H1 (cell line): ENCODE data around the gene SYNDIG1. TPM values are rescaled to one million over a fixed set of nuclear protein-coding genes. Genes with fewer than 3 reads are reported as not detected.

Source experiments
- CTCF ChIA-PET: fragments of 300-600 bp; sonication (Branson Sonifier 250); formaldehyde crosslinking; loops from one replicate; lab custom pipeline; 2021; ENCODE audit not compliant: partially characterized antibody; lab: Charles Lee
- POLR2A ChIA-PET: fragments of 300-600 bp; sonication (Branson Sonifier 250); formaldehyde crosslinking; loops from one replicate; lab custom pipeline; 2021; ENCODE audit warnings: inconsistent platforms; ENCODE audit not compliant: partially characterized antibody; lab: Charles Lee
- DNase-seq, 2 experiments: peaks; one replicate each; pipeline versions ENCODE4 v3.0.0 to v3.0.0-alpha.2; 2010 to 2022; ENCODE audit warnings: low spot score in 2 of 2, low read depth in 1 of 2, mixed read lengths in 1 of 2
- FAIRE-seq: peaks from 2 replicates; lab custom pipeline; 2011; peaks lifted over from hg19 to GRCh38; lab: Jason Lieb, UNC
- H2AFZ ChIP-seq: 2 replicates; pipeline ENCODE4 v1.8.1; 2012; ENCODE audit warnings: low read length, inconsistent platforms
- H2AK5ac ChIP-seq: 2 replicates; pipeline ENCODE4 v1.6.1; 2013; ENCODE audit warnings: low read depth, low read length
- H2BK120ac ChIP-seq: replicated peaks from 2 replicates; pipeline ENCODE3; 2013; ENCODE audit warnings: low read depth, low read length, inconsistent platforms
- H2BK12ac ChIP-seq: 2 replicates; pipeline ENCODE4 v1.6.1; 2013; ENCODE audit warnings: low read depth, low read length
- H2BK15ac ChIP-seq: 2 replicates; pipeline ENCODE4 v1.6.1; 2013; ENCODE audit warnings: low read length
- H2BK20ac ChIP-seq: 2 replicates; pipeline ENCODE4 v1.6.1; 2013; ENCODE audit warnings: low read length
- H2BK5ac ChIP-seq: 2 replicates; pipeline ENCODE4 v1.6.1; 2013; ENCODE audit warnings: low read depth, low read length
- H3K14ac ChIP-seq: 2 replicates; pipeline ENCODE4 v1.6.1; 2013; ENCODE audit warnings: inconsistent platforms; ENCODE audit not compliant: insufficient read length
- H3K18ac ChIP-seq: 2 replicates; pipeline ENCODE4 v1.6.1; 2013; ENCODE audit warnings: low read length; ENCODE audit errors: extremely low read depth
- H3K23ac ChIP-seq: 2 replicates; pipeline ENCODE4 v1.6.1; 2013; ENCODE audit warnings: inconsistent platforms; ENCODE audit not compliant: insufficient read length
- H3K23me2 ChIP-seq: 2 replicates; pipeline ENCODE4 v1.6.1; 2013; ENCODE audit warnings: low read depth, low read length
- H3K27ac ChIP-seq: 2 replicates; pipeline ENCODE4 v1.6.1; 2011; ENCODE audit warnings: low read depth, low read length, inconsistent platforms
- H3K27me3 ChIP-seq, 4 experiments: replicated peaks in 1 of 4; 1 replicate in 1 of 4; 2 replicates in 3 of 4; pipeline versions ENCODE4 v1.6.1 to v1.8.1; 2011 to 2013; ENCODE audit warnings: low read length in 3 of 4, mild to moderate bottlenecking in 3 of 4, inconsistent platforms in 2 of 4, mixed read lengths in 2 of 4, moderate library complexity in 1 of 4; ENCODE audit not compliant: control insufficient read depth in 3 of 4, insufficient read depth in 3 of 4; ENCODE audit errors: extremely low read depth in 1 of 4
- H3K36me3 ChIP-seq, 4 experiments: 2 replicates each; pipeline versions ENCODE4 v1.6.1 to v1.8.1; 2011 to 2013; ENCODE audit warnings: mild to moderate bottlenecking in 4 of 4, low read length in 3 of 4, moderate library complexity in 2 of 4, control low read depth in 1 of 4, inconsistent platforms in 1 of 4; ENCODE audit not compliant: insufficient read depth in 4 of 4, control insufficient read depth in 2 of 4
- H3K4ac ChIP-seq: replicated peaks from 2 replicates; pipeline ENCODE3; 2013; ENCODE audit warnings: low read length, low read depth, mixed read lengths, inconsistent platforms; ENCODE audit not compliant: insufficient read length
- H3K4me1 ChIP-seq, 4 experiments: replicated peaks in 1 of 4; 1 replicate in 1 of 4; 2 replicates in 3 of 4; pipeline versions ENCODE4 v1.6.1 to v1.8.1; 2011 to 2013; ENCODE audit warnings: low read length in 3 of 4, inconsistent platforms in 2 of 4, mixed read lengths in 1 of 4; ENCODE audit not compliant: insufficient read depth in 4 of 4, control insufficient read depth in 3 of 4
- H3K4me2 ChIP-seq, 2 experiments: 2 replicates each; pipeline versions ENCODE4 v1.6.1 to v1.8.1; 2011 to 2013; ENCODE audit warnings: low read depth in 2 of 2, low read length in 2 of 2, control low read depth in 1 of 2, inconsistent platforms in 1 of 2, mild to moderate bottlenecking in 1 of 2; ENCODE audit not compliant: insufficient read depth in 1 of 2
- H3K4me3 ChIP-seq, 4 experiments: fragments of 200-600, 300-600 bp in 1 of 4; sonication (generic), shearing (Covaris generic), sonication (Bioruptor Twin) in 1 of 4; 2 replicates each; pipeline versions ENCODE4 v1.5.1 to v1.8.1; 2011 to 2016; ENCODE audit warnings: low read length in 4 of 4, low read depth in 3 of 4, control low read depth in 2 of 4, inconsistent platforms in 2 of 4, mild to moderate bottlenecking in 2 of 4, mixed read lengths in 1 of 4, moderate library complexity in 1 of 4; ENCODE audit not compliant: insufficient read depth in 2 of 4; ENCODE audit errors: extremely low read depth in 1 of 4
- H3K56ac ChIP-seq: replicated peaks from 2 replicates; pipeline ENCODE3; 2013; ENCODE audit warnings: low read depth, mild to moderate bottlenecking, mixed read lengths, low read length, inconsistent platforms; ENCODE audit not compliant: insufficient read length
- H3K79me1 ChIP-seq: 2 replicates; pipeline ENCODE4 v1.6.1; 2013; ENCODE audit warnings: low read depth, low read length, control low read depth
- H3K79me2 ChIP-seq, 2 experiments: 2 replicates each; pipeline versions ENCODE4 v1.6.1 to v1.8.1; 2012 to 2013; ENCODE audit warnings: low read length in 2 of 2, mild to moderate bottlenecking in 2 of 2, inconsistent platforms in 1 of 2; ENCODE audit not compliant: insufficient read depth in 2 of 2, control insufficient read depth in 1 of 2
- H3K9ac ChIP-seq, 4 experiments: replicated peaks in 1 of 4; 1 replicate in 1 of 4; 2 replicates in 3 of 4; pipeline versions ENCODE4 v1.6.1 to v1.8.1; 2011 to 2013; ENCODE audit warnings: low read depth in 3 of 4, low read length in 3 of 4, control low read depth in 2 of 4, mild to moderate bottlenecking in 2 of 4, moderate library complexity in 2 of 4, inconsistent platforms in 1 of 4; ENCODE audit errors: extremely low read depth in 1 of 4
- H3K9me3 ChIP-seq, 2 experiments: 2 replicates each; pipeline versions ENCODE4 v1.6.1 to v1.8.1; 2012 to 2013; ENCODE audit warnings: mild to moderate bottlenecking in 2 of 2, moderate library complexity in 2 of 2, control low read depth in 1 of 2, inconsistent platforms in 1 of 2, low read depth in 1 of 2, low read length in 1 of 2, mixed read lengths in 1 of 2; ENCODE audit not compliant: insufficient read depth in 2 of 2
- H4K20me1 ChIP-seq, 2 experiments: replicated peaks in 1 of 2; 2 replicates each; pipeline versions ENCODE3 to v1.8.1; 2011 to 2013; ENCODE audit warnings: inconsistent platforms in 2 of 2, low read length in 2 of 2, mild to moderate bottlenecking in 1 of 2; ENCODE audit not compliant: insufficient read depth in 2 of 2, control insufficient read depth in 1 of 2
- H4K5ac ChIP-seq: 2 replicates; pipeline ENCODE4 v1.6.1; 2013; ENCODE audit warnings: low read length, low read depth, mixed read lengths, inconsistent platforms; ENCODE audit not compliant: insufficient read length
- H4K8ac ChIP-seq: 2 replicates; pipeline ENCODE4 v1.8.0; 2013; ENCODE audit warnings: mild to moderate bottlenecking, moderate library complexity, low read length, inconsistent platforms; ENCODE audit not compliant: insufficient read depth; ENCODE audit errors: extremely low read depth
- H4K91ac ChIP-seq: replicated peaks from 2 replicates; pipeline ENCODE3; 2013; ENCODE audit warnings: low read length, mixed read lengths, inconsistent platforms; ENCODE audit not compliant: insufficient read length
- ASH2L ChIP-seq: fragments of 200-600, 300-600 bp; sonication (generic); IDR thresholded peaks from one replicate; pipeline ENCODE4 v1.7.1; 2017; ENCODE audit warnings: low read length
- CEBPB ChIP-seq: IDR thresholded peaks from 2 replicates; pipeline ENCODE4 v1.6.1; 2012; ENCODE audit warnings: low read depth, low read length
- EZH2 ChIP-seq: fragments of 200-600 bp; sonication (generic); IDR thresholded peaks from 2 replicates; pipeline ENCODE4 v1.7.1; 2012; ENCODE audit warnings: low read depth, mild to moderate bottlenecking, moderate library complexity, low read length, inconsistent platforms; ENCODE audit not compliant: severe bottlenecking
- NANOG ChIP-seq: IDR thresholded peaks from 2 replicates; pipeline ENCODE4 v1.6.1; 2011; ENCODE audit warnings: low read length, low read depth, mild to moderate bottlenecking, inconsistent platforms; ENCODE audit not compliant: insufficient read depth, poor library complexity, severe bottlenecking
- RBBP5 ChIP-seq: IDR thresholded peaks from 2 replicates; pipeline ENCODE4 v1.7.1; 2012; ENCODE audit warnings: low read depth, mild to moderate bottlenecking, inconsistent platforms, low read length, moderate library complexity, borderline replicate concordance
- RNF2 ChIP-seq: fragments of 200-900, 300-1000 bp; sonication (generic); IDR thresholded peaks from 2 replicates; pipeline ENCODE4 v1.7.1; 2016; ENCODE audit warnings: borderline replicate concordance, low read depth, mild to moderate bottlenecking, antibody characterized with exemption, low read length; ENCODE audit not compliant: poor library complexity, severe bottlenecking; ENCODE audit errors: missing control alignments
- SIX5 ChIP-seq: IDR thresholded peaks from 2 replicates; pipeline ENCODE4 v1.6.1; 2011; ENCODE audit warnings: mild to moderate bottlenecking, low read depth, low read length
- SP2 ChIP-seq: IDR thresholded peaks from 2 replicates; pipeline ENCODE4 v1.6.1; 2012; ENCODE audit warnings: mild to moderate bottlenecking, low read length, inconsistent platforms
- TBP ChIP-seq: IDR thresholded peaks from 2 replicates; pipeline ENCODE4 v1.6.1; 2011; ENCODE audit warnings: low read depth, low read length, improper control_type of control experiment
- TEAD4 ChIP-seq: IDR thresholded peaks from 2 replicates; pipeline ENCODE4 v1.6.1; 2012; ENCODE audit warnings: low read depth, low read length, inconsistent platforms, mixed read lengths
- WGBS, 2 experiments: shearing (Covaris generic) in 1 of 2; methylation state at CpG; one replicate each; pipeline versions ENCODE4 v1.1.6 to v1.1.7; 2013 to 2015; ENCODE audit warnings: low lambda C conversion rate in 2 of 2, mixed read lengths in 2 of 2, inconsistent platforms in 1 of 2, low coverage in 1 of 2, missing lambda C conversion rate in 1 of 2; ENCODE audit not compliant: insufficient replicate concordance in 2 of 2, insufficient coverage in 1 of 2, insufficient read length in 1 of 2; ENCODE audit errors: extremely low coverage in 1 of 2, missing lambda C conversion rate in 1 of 2; 5-methylcytosine and 5-hydroxymethylcytosine counted together
- polyA plus RNA-seq, 7 experiments: library from polyadenylated mRNA; depleted of rRNA in 3 of 7; stranded (reverse) in 5 of 7; unstranded in 2 of 7; fragments of >200 nt in 5 of 7; fragments of 200-250 nt in 2 of 7; gene quantifications; 1 replicate in 5 of 7; 2 replicates in 1 of 7; 4 replicates in 1 of 7; pipeline versions ENCODE4 v1.2.1 to v1.2.3, GENCODE V29; 2011 to 2013; ENCODE audit warnings: missing spikeins in 2 of 7, mixed read lengths in 2 of 7
- total RNA-seq: library from RNA; stranded (reverse); fragmentation: NEBNext Ultra II Directional; extraction: Animal tissue kit (Norgen Biotek cat#: 25700); gene quantifications from 2 replicates; pipeline ENCODE4 v1.2.1, GENCODE V29; 2021
- TF ChIP-seq, protein P1 (sequence below): IDR thresholded peaks from 2 replicates; pipeline ENCODE4 v1.6.1; 2011; ENCODE audit warnings: low read length, improper control_type of control experiment
- TF ChIP-seq, protein P2 (sequence below): IDR thresholded peaks from 2 replicates; pipeline ENCODE4 v1.6.1; 2012; ENCODE audit warnings: inconsistent platforms

Gene SYNDIG1
- total and polyA plus RNA-seq, 2 of the 8 experiments (the other 6 are each of a cell fraction or from before 2014, with no cell fraction given): 6.5 to 7.8 TPM

DNA sequence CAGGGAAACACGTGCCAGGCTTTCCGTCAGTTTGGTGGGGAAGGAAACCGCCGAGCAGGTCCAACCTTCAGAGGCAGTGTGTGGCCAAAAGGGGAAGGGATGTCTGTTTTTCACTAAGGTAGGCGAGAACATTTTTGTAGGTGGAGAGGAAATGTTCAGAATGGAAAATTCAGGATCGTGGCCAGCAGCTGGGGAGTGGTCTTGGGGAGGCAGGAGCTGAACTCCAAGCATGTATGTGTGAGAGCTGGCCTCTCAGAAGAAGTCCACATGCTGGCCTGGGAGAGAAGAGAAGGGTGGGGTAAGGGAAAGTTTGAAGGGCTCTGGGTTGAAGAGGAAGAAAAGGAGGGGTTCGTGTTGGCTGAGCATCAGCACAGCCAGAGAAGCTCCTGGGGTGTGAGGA, 74.9 kb downstream of the SYNDIG1 start:
- CTCF ChIA-PET: interaction anchor here (2.2 kb wide), 1 partner anchor 10 kb away, joined by 7 read pairs; no protein-coding TSS in a partner anchor
- TF ChIP-seq, protein P1, sequence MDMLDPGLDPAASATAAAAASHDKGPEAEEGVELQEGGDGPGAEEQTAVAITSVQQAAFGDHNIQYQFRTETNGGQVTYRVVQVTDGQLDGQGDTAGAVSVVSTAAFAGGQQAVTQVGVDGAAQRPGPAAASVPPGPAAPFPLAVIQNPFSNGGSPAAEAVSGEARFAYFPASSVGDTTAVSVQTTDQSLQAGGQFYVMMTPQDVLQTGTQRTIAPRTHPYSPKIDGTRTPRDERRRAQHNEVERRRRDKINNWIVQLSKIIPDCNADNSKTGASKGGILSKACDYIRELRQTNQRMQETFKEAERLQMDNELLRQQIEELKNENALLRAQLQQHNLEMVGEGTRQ: no peak
- TF ChIP-seq SP2: no peak
- no peak for TF ChIP-seq TBP
- no peak for TF ChIP-seq TEAD4
- no peak for TF ChIP-seq RNF2
- TF ChIP-seq ASH2L: no peak
- TF ChIP-seq, protein P2, sequence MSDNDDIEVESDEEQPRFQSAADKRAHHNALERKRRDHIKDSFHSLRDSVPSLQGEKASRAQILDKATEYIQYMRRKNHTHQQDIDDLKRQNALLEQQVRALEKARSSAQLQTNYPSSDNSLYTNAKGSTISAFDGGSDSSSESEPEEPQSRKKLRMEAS: no peak
- TF ChIP-seq EZH2: no peak
- no peak for TF ChIP-seq SIX5
- no peak for TF ChIP-seq CEBPB
- TF ChIP-seq RBBP5: no peak
- no peak for TF ChIP-seq NANOG

More for the DNA sequence above, 74.9 kb downstream of the SYNDIG1 start:
- Histone ChIP-seq H2BK20ac (no peak overlapping the region), H3K14ac (no peak overlapping the region), H4K20me1 (peaks cover 0 to 1% of the 10 kb centered on the region in 2 experiments), H2BK12ac (no peak overlapping the region), H3K4me1 (peaks cover 0 to 5% (median 2%) of the 10 kb centered on the region in 4 experiments; a peak in 2 of 7 replicates), H3K4ac (no peak overlapping the region), H3K36me3 (peaks cover 0 to 11% (median 4%) of the 10 kb centered on the region in 4 experiments; a peak in 4 of 8 replicates), H3K9ac (no peak overlapping the region), H3K9me3 (0 out of 4 replicates have a peak, but pooled peaks cover 0 to 2% of the 10 kb centered on the region in 2 experiments), H2AFZ (no peak overlapping the region), H3K18ac (no peak overlapping the region), H3K4me2 (no peak overlapping the region), H3K23ac (no peak overlapping the region), H3K4me3 (no peak overlapping the region), H2AK5ac (no peak overlapping the region), H3K79me1 (no peaks in the 10 kb centered on the region; the same call in 1 of the 2 replicates), H3K79me2 (no peaks in the 10 kb centered on the region), H3K27ac (no peak overlapping the region), H2BK15ac (no peak overlapping the region), H3K23me2 (no peaks in the 10 kb centered on the region), H2BK5ac (no peak overlapping the region), H4K8ac (no peak overlapping the region), H3K27me3 (no peaks in the 10 kb centered on the region), H4K91ac (no peak overlapping the region), H2BK120ac (no peak overlapping the region), H4K5ac (no peak overlapping the region), H3K56ac (no peak overlapping the region)
- no peak for DNase-seq
- POLR2A ChIA-PET: no interaction called here
- no peak for FAIRE-seq
- WGBS, 2 experiments: 81% methylated on average over 7 of the region's 7 CpGs; no CpG with 5 or more reads in 1 of the 2 experiments
